ENCODE results near the gene MTX3. TPM values are rescaled to one million over a fixed set of nuclear protein-coding genes. Genes with fewer than 3 reads are reported as not detected.

Gene MTX3
- total and polyA plus RNA-seq, 2 donors (not counting 3 experiments of a cell fraction or from before 2014, with no cell fraction given), result 2.9 to 8.3 TPM

DNA sequence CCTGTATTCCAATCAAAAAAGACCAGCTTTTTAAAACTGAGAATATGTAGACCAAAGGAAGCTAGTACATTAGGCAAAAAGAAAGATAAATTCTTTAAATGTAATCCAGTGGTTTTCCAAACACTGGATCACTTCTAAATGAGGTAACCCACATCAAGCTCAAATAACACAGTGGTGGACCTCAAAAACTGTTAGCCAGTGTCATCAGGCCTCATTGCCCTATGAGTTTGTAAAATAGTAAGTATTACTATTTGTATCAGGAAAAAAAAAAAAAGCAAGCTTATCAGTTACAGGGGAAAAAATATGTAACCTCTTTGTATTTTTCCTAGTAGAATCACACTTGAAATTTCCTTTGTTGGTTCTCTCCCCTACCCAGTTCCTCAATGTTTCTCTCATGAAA is 6.7 kb downstream of the MTX3 start:
- intact Hi-C loops (cut with micrococcal nuclease) (no loop called here), dilution Hi-C loops (cut with MboI; ENCODE audit: extremely low pct_ligation_motif_present, low sequenced_read_pairs) (no loop called here)
- POLR2A ChIA-PET, result no interaction called here
- no peak overlapping the region for H3K4me3 ChIP-seq (replicated peaks in 1 of 3; ENCODE audit: insufficient read depth in 1 of 3, low read depth in 1 of 3, low read length in 3 of 3)
- H2AFZ ChIP-seq (ENCODE audit: low read depth, low read length), result no peak overlapping the region
- H3K27ac ChIP-seq (ENCODE audit: insufficient read depth, low read depth, low read length), result no peak overlapping the region
- no TSS peak for BruUV-seq (replicated peaks)
- DNase-seq (ENCODE audit: low read depth, low spot score) (no peak), FAIRE-seq (no peak)
- H4K20me1 ChIP-seq (replicated peaks; ENCODE audit: control insufficient read depth, extremely low read depth, insufficient read depth, low read length), result no peaks in the 10 kb centered on the region
- no peaks in the 10 kb centered on the region for H3K27me3 ChIP-seq (ENCODE audit: control insufficient read depth in 2 of 2, insufficient read depth in 2 of 2, low read length in 2 of 2)
- no peaks in the 10 kb centered on the region for H3K9me1 ChIP-seq (replicated peaks; ENCODE audit: control insufficient read depth, extremely low read depth, insufficient read depth, low read length)
- no peaks in the 10 kb centered on the region for H3K4me1 ChIP-seq (ENCODE audit: control insufficient read depth, extremely low read depth, insufficient read depth, low read length)
- no peak overlapping the region for H3K9ac ChIP-seq (replicated peaks; ENCODE audit: extremely low read depth, insufficient read depth, low read length)
- no peaks in the 10 kb centered on the region for H3K79me2 ChIP-seq (ENCODE audit: control insufficient read depth, insufficient read depth, low read length)
- H3K9me3 ChIP-seq (replicated peaks; ENCODE audit: control insufficient read depth, insufficient read depth, low read length), result no peaks in the 10 kb centered on the region
- H3K4me2 ChIP-seq (ENCODE audit: insufficient read depth, low read length), result no peak overlapping the region
- CTCF ChIA-PET, result no interaction called here
- TF ChIP-seq EZH2 (IDR thresholded peaks at IDR 0.05; ENCODE audit: borderline replicate concordance, low read depth, low read length, severe bottlenecking), result no peak
- no peak for TF ChIP-seq FOS (IDR thresholded peaks at IDR 0.05; ENCODE audit: borderline replicate concordance, insufficient read depth, low read length)
- TF ChIP-seq GATA2 (IDR thresholded peaks at IDR 0.05; ENCODE audit: insufficient read depth, insufficient read length, low read depth, low read length), result no peak
- TF ChIP-seq JUN (IDR thresholded peaks at IDR 0.05; ENCODE audit: borderline replicate concordance, insufficient read depth, insufficient read length, low read depth), result no peak
- no peak for TF ChIP-seq MYC (IDR thresholded peaks at IDR 0.05; ENCODE audit: low read depth, low read length)
- TF ChIP-seq, protein P1, sequence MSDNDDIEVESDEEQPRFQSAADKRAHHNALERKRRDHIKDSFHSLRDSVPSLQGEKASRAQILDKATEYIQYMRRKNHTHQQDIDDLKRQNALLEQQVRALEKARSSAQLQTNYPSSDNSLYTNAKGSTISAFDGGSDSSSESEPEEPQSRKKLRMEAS (IDR thresholded peaks at IDR 0.05; ENCODE audit: insufficient read depth, insufficient read length), result no peak
- TF ChIP-seq POLR2A (IDR thresholded peaks at IDR 0.05; ENCODE audit: low read depth, low read length), result no peak
- no peak for TF ChIP-seq POLR2AphosphoS5 (IDR thresholded peaks at IDR 0.05; ENCODE audit: insufficient read depth, low read depth, low read length)
- TF ChIP-seq, protein P2, sequence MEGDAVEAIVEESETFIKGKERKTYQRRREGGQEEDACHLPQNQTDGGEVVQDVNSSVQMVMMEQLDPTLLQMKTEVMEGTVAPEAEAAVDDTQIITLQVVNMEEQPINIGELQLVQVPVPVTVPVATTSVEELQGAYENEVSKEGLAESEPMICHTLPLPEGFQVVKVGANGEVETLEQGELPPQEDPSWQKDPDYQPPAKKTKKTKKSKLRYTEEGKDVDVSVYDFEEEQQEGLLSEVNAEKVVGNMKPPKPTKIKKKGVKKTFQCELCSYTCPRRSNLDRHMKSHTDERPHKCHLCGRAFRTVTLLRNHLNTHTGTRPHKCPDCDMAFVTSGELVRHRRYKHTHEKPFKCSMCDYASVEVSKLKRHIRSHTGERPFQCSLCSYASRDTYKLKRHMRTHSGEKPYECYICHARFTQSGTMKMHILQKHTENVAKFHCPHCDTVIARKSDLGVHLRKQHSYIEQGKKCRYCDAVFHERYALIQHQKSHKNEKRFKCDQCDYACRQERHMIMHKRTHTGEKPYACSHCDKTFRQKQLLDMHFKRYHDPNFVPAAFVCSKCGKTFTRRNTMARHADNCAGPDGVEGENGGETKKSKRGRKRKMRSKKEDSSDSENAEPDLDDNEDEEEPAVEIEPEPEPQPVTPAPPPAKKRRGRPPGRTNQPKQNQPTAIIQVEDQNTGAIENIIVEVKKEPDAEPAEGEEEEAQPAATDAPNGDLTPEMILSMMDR (IDR thresholded peaks at IDR 0.05; ENCODE audit: extremely low read depth in 1 of 2, insufficient read depth in 1 of 2, low read depth in 1 of 2, low read length in 2 of 2), result no peak
- no peaks in the 10 kb centered on the region for H3K36me3 ChIP-seq (ENCODE audit: control insufficient read depth in 2 of 2, extremely low read depth in 1 of 2, insufficient read depth in 2 of 2, low read length in 2 of 2)
